Cardiac muscle cell (in vitro differentiated cells and primary cell): ENCODE measurements around the gene SLC7A9. TPM values are rescaled to one million over a fixed set of nuclear protein-coding genes. Genes with fewer than 3 reads are reported as not detected.
"Not testable (repeated sequence)": the region's sequence is repeated elsewhere in the genome, so short reads cannot be mapped to it uniquely, and the experiment has no call there.

Experiments
- DNase-seq, 2 donors: peaks; one replicate each; pipeline versions ENCODE4 v3.0.0 to v3.0.0-alpha.2; 2010 to 2017; ENCODE audit warnings: low read depth in 1 of 2, low spot score in 1 of 2
- H3K27ac ChIP-seq: fragments of 200-600 bp; sonication (generic); 2 replicates; pipeline ENCODE4 v1.5.1; 2016
- H3K27me3 ChIP-seq: fragments of 200-600 bp; sonication (generic); 2 replicates; pipeline ENCODE4 v1.6.0; 2016; ENCODE audit warnings: control low read depth
- H3K36me3 ChIP-seq: fragments of 200-600 bp; sonication (generic); 2 replicates; pipeline ENCODE4 v1.5.1; 2016; ENCODE audit warnings: control low read depth
- H3K4me1 ChIP-seq: fragments of 200-600 bp; sonication (generic); 2 replicates; pipeline ENCODE4 v1.8.1; 2017; ENCODE audit warnings: low read depth, mild to moderate bottlenecking, mixed run types
- H3K4me3 ChIP-seq: fragments of 200-600 bp; sonication (generic); 2 replicates; pipeline ENCODE4 v1.5.1; 2016; ENCODE audit warnings: mild to moderate bottlenecking
- H3K9me3 ChIP-seq: fragments of 200-600 bp; sonication (generic); 2 replicates; pipeline ENCODE4 v1.5.1; 2017; ENCODE audit warnings: low read depth, mild to moderate bottlenecking, control low read depth
- polyA plus RNA-seq: library from polyadenylated mRNA; unstranded; fragments of >200 nt; fragmentation: Nextera tagmentation; extraction: Ambion mirVana; gene quantifications from 2 replicates; pipeline ENCODE4 v1.2.1, GENCODE V29; 2016
- total RNA-seq: library from RNA; depleted of rRNA; stranded (reverse); fragments of >200 nt; gene quantifications from 2 replicates; pipeline ENCODE4 v1.2.3, GENCODE V29; 2016
- TF ChIP-seq, protein P1 (sequence below): IDR thresholded peaks from 2 replicates; pipeline ENCODE4 v1.5.1; 2012; ENCODE audit warnings: low read depth, mild to moderate bottlenecking, low read length

The SLC7A9 gene
- total and polyA plus RNA-seq, 2 experiments from 2014 or later = 0.67 to 0.71 TPM

- Histone ChIP-seq H3K9me3 (no peaks in the 10 kb centered on the region), H3K27me3 (no peaks in the 10 kb centered on the region), H3K36me3 (no peaks in the 10 kb centered on the region), H3K4me3 (no peak overlapping the region), H3K4me1 (no peaks in the 10 kb centered on the region), H3K27ac (no peak overlapping the region)
- no peak for DNase-seq
- TF ChIP-seq, protein P1, sequence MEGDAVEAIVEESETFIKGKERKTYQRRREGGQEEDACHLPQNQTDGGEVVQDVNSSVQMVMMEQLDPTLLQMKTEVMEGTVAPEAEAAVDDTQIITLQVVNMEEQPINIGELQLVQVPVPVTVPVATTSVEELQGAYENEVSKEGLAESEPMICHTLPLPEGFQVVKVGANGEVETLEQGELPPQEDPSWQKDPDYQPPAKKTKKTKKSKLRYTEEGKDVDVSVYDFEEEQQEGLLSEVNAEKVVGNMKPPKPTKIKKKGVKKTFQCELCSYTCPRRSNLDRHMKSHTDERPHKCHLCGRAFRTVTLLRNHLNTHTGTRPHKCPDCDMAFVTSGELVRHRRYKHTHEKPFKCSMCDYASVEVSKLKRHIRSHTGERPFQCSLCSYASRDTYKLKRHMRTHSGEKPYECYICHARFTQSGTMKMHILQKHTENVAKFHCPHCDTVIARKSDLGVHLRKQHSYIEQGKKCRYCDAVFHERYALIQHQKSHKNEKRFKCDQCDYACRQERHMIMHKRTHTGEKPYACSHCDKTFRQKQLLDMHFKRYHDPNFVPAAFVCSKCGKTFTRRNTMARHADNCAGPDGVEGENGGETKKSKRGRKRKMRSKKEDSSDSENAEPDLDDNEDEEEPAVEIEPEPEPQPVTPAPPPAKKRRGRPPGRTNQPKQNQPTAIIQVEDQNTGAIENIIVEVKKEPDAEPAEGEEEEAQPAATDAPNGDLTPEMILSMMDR = no peak
These were observed 11.4 kb downstream of the SLC7A9 start for GRCh38 chr19:32858155-32858554.

DNA sequence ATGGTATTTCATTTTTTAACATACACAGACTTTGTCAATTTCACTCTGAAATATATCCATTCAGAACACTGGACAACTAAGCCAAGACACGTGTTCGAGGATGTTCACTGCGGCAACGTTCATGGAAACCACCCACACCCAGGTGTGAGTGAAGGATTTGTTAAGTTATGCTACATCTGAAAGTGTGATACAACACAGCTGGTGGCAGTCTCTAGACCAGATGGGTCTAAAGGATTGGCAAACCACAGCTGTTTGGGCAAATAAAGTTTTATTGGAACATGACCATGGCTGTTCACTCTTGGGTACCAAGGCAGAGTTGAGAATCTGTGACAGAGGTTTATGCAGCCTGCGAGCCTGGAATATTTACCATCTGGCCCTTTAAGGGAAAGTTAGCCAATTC lies 12.0 kb downstream of the SLC7A9 start:
- Histone ChIP-seq H3K4me1 (no peaks in the 10 kb centered on the region), H3K27me3 (no peaks in the 10 kb centered on the region), H3K27ac (no peak overlapping the region), H3K4me3 (no peak overlapping the region), H3K9me3 (no peaks in the 10 kb centered on the region), H3K36me3 (no peaks in the 10 kb centered on the region)
- DNase-seq = no peak
- TF ChIP-seq, protein P1 = no peak

GRCh38 chr19:32856818-32857217 lies 12.7 kb downstream of the SLC7A9 start:
- H3K36me3 ChIP-seq, H3K27ac ChIP-seq, H3K27me3 ChIP-seq, H3K4me3 ChIP-seq, DNase-seq, H3K4me1 ChIP-seq, H3K9me3 ChIP-seq: not testable (repeated sequence)

GRCh38 chr19:32852216-32852615 lies 17.4 kb downstream of the SLC7A9 start:
- Histone ChIP-seq H3K27me3 (no peaks in the 10 kb centered on the region), H3K4me3 (no peak overlapping the region), H3K27ac (no peak overlapping the region), H3K4me1 (no peaks in the 10 kb centered on the region), H3K36me3 (no peaks in the 10 kb centered on the region), H3K9me3 (no peaks in the 10 kb centered on the region)
- no peak for DNase-seq
- TF ChIP-seq, protein P1 = no peak

GRCh38 chr19:32848035-32848434 lies 21.5 kb downstream of the SLC7A9 start:
- H3K4me3 ChIP-seq, H3K27ac ChIP-seq, H3K9me3 ChIP-seq, H3K4me1 ChIP-seq, H3K27me3 ChIP-seq, DNase-seq, H3K36me3 ChIP-seq: not testable (repeated sequence)

- Histone ChIP-seq H3K4me1 (no peaks in the 10 kb centered on the region), H3K27me3 (no peaks in the 10 kb centered on the region), H3K4me3 (no peak overlapping the region), H3K27ac (no peak overlapping the region), H3K36me3 (no peaks in the 10 kb centered on the region), H3K9me3 (no peaks in the 10 kb centered on the region)
- TF ChIP-seq, protein P1 = no peak
- DNase-seq = no peak
These were observed 25.8 kb downstream of the SLC7A9 start for GRCh38 chr19:32843716-32844245.

DNA sequence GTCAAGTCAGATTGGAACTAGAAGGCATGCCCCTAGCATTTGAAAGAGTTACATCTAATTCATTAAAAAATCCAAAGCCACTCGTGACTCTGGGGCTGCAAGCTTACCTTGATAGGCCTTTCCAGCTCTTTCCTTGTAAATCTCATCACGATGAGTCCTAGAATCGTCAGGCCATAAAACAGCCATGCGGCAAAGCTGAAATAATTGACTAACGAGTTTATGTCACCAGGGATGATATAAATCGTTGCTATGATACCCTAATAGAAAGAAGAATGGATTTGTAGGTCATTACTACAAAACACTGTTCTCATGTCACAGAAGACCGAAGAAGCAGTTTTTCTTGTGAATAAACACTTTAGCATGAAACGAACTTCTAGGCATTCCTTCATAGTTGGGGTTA lies 27.5 kb downstream of the SLC7A9 start:
- no peak for DNase-seq
- Histone ChIP-seq H3K27me3 (no peaks in the 10 kb centered on the region), H3K27ac (no peak overlapping the region), H3K36me3 (no peaks in the 10 kb centered on the region), H3K4me1 (no peaks in the 10 kb centered on the region), H3K9me3 (no peaks in the 10 kb centered on the region), H3K4me3 (no peak overlapping the region)
- TF ChIP-seq, protein P1 = no peak
